Spleen (tissue), 7 donors: ENCODE results near the gene ST6GALNAC3.

Experiments used
- CTCF ChIP-seq, 11 experiments: fragments of 200-600 bp in 7 of 11; fragments of 450-650 bp in 4 of 11; sonication (generic) in 4 of 11; IDR thresholded peaks in 8 of 11; conservative IDR thresholded peaks in 3 of 11; 1 replicate in 7 of 11; 2 replicates in 4 of 11; pipeline versions ENCODE4 v1.4.0 to v1.8.0; 2016 to 2021; ENCODE audit warnings: antibody characterized with exemption in 11 of 11, inconsistent platforms in 4 of 11, mild to moderate bottlenecking in 1 of 11
- POLR2AphosphoS5 ChIP-seq, 3 donors: sonication (generic); formaldehyde crosslinking; IDR thresholded peaks; one replicate each; pipeline ENCODE4 v1.5.1; 2017; ENCODE audit warnings: antibody characterized with exemption in 3 of 3
- donor health status: DM: no; HTN: no; CAD: no; lungs with moderate emphysema.
- donor health status: DM: no; HTN: no; CAD: no.
- donor health status: DM: no; HTN: no; CAD: no.

GRCh38 chr1:76292418-76293184 lies 218.1 kb downstream of the ST6GALNAC3 start:
- TF ChIP-seq POLR2AphosphoS5 (IDR thresholded peaks at IDR 0.05) (no peak), CTCF (IDR thresholded peaks at IDR 0.05 in 8 of 11, conservative IDR thresholded peaks at IDR 0.05 in 3 of 11) (no peak)
